ENCODE data around the gene FSD1L.
"Not testable (repeated sequence)": the region's sequence is repeated elsewhere in the genome, so short reads cannot be mapped to it uniquely, and the experiment has no call there.

FSD1L gene

DNA sequence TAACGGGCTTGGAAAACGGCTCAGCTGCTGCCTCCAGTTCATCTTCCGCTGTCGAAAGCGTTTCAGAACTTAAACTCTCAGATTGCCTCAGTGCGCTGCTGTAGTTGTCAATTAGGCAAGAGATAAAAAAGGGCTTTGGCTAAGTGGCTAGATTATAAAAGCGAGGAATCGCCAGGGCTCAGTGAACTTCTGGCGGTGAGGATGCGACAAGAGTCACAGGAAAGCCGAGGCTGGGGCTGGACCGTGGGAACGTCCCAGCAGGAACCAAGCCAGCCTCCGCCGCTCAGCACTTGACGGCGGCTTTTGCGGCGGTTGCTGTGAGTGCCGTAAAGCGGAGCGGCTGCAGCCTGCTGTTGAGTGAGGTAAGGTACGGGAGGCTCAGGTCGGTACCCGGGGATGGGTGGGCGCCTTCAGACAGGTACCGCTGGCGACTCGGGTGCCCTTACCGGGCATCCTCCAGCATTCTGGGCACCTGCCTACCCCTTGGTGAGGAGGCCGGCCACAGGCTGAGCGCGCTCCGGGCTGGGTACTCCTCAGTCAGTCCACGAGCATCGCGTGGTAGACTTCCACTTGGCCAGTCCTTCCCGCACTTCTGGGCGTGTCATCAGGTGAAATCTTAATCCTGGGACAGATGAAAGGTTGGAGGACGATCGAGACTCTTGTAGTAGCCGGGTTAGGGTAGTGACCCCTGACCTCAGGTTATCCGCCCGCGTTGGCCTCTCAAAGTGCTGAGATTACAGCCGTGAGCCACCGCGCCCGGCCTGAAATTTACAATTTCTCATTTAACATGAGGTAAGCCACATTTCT is 110.2 kb downstream of the FSD1L start, which contains the start of gene FKTN:
FKTN (plus strand) TSS at position 328 of the 807 bp plus-strand sequence. CDS start 16,902 bp downstream, outside the sequence.
- DNase-seq (ENCODE audit: low spot score): peak; percentile 71

DNA sequence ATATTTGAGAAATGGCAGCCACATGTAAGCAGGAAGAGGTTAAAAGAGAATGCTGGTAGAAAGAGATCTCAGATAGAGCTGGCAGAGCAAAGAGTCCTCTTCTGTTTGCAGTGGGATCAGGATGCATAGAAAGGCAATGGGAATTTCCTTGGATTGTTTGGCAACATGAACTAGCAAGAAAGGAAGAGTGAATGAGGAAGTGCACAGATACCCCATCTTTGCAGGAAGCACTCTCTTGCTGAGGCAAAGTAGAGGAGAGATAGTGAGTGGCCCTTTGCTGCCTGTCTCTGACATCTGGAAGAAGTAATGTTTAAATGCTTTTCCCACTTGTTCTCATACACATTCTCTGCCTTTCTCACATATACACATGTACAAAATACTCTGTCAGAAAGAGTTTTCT is 124.6 kb downstream of the FSD1L start:
- DNase-seq (ENCODE audit: low spot score): no peak

DNA sequence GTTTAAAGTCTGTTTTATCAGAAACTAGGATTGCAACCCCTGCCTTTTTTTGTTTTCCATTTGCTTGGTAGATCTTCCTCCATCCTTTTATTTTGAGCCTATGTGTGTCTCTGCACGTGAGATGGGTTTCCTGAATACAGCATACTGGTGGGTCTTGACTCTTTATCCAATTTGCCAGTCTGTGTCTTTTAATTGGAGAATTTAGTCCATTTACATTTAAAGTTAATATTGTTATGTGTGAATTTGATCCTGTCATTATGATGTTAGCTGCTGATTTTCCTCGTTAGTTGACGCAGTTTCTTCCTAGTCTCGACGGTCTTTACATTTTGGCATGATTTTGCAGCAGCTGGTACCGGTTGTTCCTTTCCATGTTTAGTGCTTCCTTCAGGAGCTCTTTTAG is 132.1 kb downstream of the FSD1L start:
- not testable (repeated sequence) for DNase-seq (ENCODE audit: low spot score)

DNA sequence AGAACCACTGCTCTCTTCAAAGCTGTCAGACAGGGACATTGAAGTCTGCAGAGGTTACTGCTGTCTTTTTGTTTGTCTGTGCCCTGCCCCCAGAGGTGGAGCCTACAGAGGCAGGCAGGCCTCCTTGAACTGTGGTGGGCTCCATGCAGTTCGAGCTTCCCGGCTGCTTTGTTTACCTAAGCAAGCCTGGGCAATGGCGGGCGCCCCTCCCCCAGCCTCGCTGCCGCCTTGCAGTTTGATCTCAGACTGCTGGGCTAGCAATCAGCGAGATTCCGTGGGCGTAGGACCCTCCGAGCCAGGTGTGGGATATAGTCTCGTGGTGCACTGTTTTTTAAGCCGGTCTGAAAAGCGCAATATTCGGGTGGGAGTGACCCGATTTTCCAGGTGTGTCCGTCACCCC is 133.7 kb downstream of the FSD1L start:
- DNase-seq (ENCODE audit: low spot score): not testable (repeated sequence)

DNA sequence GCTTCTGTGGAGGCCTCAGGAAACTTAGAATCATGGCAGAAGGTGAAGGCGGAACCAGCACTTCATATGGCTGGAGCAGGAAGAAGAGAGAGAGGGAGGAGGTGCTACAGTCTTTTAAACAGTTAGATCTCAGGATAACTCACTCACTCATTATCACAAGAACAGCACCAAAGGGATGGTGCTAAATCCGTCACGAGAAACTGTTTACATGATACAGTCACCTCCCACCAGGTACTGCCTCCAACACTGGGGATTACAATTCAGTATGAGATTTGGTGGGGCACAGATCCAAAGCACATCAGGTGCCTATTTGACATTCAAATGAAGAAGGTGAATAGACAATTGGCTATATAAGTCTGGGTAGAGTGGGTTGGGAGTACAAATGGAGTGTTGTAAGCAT is 145.3 kb downstream of the FSD1L start:
- DNase-seq (ENCODE audit: low spot score): no peak
